Pons (tissue), 1 donor: ENCODE results near the gene LBHD1.
"Not testable (repeated sequence)": the region's sequence is repeated elsewhere in the genome, so short reads cannot be mapped to it uniquely, and the experiment has no call there.

Experiments
- DNase-seq: peaks from one replicate; pipeline ENCODE4 v3.0.0-alpha.2; 2016; ENCODE audit warnings: low spot score

The LBHD1 gene

DNA sequence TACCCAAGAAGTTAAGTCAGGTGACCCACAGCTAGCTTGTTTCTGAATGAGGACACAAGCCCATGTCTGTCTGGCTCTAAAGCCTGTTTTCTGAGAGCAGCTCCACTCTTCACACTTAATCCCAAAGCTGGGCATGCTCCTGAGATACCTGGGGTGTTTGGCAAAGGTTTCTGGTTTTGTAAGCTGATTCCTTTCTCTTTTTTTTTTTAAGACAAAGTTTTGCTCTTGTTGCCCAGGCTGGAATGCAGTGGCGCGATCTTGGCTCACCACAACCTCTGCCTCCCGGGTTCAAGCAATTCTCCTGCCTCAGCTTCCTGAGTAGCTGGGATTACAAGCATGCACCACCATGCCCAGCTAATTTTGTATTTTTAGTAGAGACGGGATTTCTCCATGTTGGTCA, 21.6 kb upstream of the LBHD1 start:
- DNase-seq, result not testable (repeated sequence)

DNA sequence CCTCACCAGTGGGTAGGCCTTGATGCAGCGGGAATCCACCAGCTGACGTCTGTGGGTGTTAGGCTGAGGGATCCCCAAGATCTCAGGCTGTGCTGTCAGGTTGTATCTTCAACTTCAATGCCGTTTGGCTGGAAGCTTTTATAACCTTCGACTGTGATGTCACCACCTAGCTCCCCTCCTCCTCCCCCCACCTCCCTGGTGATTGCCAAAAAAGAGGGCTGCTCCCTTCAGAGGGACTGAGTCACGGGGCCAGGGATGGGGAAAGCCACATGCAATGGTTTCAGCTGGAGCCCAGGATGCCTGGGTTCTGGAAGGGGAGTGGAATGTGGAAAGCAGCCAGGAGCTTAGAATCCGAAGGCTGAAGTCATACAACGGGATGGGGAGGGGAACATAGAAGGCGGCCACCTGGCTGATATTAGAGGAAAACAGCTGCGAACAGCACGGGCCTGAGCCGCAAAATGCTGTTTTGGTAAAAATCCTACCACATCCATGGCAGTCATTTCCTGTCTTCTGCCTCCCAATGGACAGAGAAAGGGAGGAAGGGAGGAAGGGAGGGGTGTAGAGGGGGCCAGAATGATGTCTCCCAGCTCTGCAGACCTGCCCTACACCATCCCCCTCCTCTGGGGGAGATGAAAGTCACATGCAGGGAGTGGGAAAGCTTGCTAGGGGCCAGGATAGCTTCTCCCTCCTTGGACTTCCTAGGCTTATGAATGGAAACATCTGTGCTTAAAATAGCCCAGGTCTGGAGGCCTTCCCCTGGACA, 17.5 kb upstream of the LBHD1 start, which contains the start of gene LRRN4CL:
TSS of gene LRRN4CL (minus strand) at position 110 of the 763 bp plus-strand sequence. CDS start 1,022 bp downstream, outside the sequence.
- DNase-seq, result no peak

DNA sequence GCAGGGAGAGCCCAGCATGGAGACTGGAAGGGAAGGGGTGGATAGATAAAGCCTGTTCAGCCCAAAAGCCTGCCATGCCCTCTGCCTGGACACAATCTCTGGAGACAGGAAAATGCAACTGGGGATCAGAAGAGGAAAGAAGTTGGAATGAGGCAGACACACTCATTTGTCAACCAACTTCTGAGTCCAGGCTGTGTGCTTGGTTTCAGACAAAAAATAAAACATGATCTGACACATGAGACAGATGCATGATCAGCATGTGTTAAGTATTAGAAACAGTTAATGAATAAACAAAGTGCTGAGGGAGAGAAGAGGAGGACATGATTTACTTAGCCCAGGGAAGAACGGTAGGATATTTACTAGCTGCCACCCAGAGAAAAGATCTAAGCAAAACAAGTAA, 16.4 kb upstream of the LBHD1 start:
- no peak for DNase-seq

DNA sequence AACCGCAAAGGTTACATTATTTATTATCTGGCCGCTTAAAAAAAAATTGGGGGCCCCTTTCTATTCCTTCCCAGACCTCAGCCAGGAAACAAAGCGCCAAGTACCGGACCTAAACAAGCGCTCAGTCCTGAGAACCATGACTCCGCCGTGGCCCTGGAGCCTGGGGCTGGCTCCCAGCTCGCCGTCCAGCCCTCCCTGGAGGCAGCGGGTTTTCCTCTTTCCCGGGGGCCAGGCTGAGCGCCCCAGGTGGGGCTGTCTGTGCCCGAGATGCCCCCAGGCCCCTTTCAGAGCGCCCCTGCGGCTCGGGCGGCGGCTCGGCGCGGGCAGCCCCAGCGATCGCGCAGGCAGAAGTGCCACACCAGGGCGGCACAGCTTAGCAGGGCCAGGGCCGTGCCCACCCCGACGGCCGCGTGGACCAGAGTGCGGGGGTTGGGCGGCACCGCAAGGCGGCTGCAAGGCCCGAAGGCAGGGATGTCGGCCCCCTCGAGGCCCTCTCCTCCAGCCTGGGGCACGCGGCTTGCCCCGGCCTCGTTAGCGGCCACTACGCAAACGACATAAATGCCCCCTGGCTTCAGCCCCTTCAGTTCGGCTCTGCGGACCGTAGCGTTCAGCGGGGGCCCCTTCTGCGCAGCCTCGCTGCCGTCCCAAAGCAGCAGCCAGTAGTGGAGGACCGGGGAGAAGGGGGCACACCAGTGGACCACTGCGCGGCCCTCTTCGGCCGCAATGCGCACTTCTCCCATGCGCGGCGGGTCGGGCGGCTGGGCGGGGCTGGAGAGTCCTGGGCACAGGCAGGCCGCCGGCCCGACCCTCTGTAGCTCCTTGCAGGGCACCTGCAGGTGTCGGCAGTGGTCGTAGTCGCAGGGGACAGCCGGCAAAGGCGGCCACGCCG, 15.7 kb upstream of the LBHD1 start:
- no peak for DNase-seq

DNA sequence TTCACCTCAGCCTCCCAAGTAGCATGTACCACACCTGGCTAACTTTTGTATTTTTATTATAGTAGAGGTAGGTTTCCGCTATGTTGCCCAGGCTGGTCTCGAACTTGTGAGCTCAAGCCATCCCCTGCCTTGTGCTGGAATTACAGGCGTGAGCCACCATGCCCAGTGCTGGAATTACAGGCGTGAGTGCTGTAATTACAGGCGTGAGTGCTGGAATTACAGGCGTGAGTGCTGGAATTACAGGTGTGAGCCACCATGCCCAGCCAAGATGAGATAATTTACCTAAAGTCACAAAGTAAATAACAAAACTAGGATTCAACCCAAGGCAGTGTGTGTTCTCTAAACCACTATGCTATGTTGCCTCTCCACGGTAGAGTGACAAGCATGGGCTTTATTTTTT, 10.5 kb upstream of the LBHD1 start:
- DNase-seq, result no peak

DNA sequence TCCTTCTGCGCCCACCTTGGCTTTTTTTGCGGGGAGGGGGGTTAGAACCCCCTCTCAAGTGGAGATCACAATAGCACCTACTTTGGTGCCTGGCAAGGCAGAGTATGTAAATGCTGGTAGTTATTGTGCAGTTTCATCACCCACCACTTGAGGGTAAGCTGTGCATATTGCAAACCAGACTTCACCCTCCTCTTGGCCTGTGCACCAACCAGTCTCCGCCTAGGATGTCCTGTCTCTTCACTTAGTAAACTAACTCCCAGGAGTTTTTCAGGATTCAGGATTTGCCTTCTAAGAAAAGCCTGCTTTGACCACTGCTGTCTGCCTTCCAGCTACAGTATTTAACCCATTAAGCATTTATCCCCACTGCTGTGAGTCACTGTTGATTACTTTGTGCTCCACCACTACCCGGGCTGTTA, 8.8 kb upstream of the LBHD1 start:
- peak; percentile 38 for DNase-seq

DNA sequence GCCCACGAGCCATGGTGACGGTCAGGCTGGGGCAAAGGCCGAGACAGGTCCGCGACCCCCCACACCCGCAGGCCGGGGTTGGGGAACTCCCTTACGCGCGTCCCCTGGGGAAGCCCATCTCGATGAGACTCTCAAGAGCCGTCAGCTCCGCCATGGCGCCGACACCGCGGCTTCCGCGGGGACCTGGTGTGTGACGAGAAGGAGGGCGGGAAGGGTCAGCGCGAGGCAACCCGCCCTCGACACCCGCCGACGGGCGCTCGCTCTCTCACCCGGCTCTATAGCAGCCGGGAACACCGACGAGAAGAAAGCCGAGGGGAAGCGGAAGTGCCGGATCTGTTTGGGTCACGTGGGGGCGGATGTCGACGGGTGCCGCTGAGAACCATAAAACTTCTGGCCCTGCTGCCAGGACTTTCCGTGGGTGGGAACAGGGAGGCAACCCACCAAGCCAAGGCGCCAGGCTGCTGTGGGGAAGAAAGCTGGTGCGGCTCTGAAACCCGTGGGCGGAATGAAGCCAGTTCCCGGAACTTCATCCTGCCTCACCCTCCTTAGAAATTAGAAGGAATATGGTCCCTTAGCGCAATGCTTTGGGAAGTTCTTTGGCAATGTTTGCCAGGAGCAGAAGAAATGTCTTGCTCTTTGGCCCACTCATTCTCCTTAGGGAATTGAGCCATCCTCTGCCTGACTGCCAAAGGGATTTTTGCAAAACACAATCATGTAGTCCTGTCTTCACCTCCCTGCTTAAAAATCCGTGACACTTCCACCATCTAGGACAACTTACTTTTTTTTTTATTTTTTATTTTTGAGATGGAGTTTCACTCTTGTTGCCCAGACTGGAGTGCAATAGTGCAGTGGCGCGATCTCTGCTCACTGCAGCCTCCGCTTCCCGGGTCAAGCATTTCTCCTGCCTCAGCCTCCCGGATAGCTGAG, 7.0 kb upstream of the LBHD1 start, which contains the start of gene UBXN1:
TSS of gene UBXN1 (minus strand) at position 304 of the 927 bp plus-strand sequence. CDS start at position 154, 150 bp downstream.
- DNase-seq, result peak; percentile 80

DNA sequence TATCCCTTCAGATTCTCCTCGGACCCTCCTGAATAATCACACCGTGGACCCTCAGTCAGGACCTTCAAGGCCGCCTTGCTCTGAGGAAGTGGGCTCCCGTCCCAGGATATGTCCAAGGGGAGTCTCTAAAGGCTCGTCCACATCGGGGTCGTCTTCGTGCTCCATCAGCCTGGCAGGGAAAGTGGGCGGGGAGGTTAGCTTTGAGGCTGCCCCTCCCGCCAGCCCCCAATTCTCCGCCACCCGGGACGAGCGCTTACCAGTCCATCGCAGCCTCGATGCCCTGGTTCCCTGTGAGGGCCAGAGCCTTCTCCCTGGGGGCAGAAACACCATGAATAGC, 6.3 kb upstream of the LBHD1 start:
- DNase-seq, result no peak

DNA sequence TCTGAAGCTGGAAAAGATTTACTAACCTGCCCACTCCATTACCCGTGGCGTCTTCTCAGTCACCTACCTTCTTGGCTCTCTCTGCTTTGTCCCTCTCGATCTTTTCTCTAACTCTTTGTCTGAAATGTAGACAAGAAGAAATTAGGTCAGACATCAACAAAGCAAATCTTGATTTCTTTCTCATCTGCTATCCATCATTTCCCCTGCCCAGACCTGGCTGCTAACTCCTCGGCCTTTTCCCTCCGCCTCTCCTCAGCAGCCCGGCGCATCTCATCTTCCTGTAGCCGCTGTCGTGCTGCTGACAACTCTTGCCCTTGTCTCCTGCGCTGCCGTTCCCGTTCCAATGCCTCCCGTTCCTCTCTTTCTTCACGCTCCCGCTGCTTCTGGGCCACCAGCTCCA, 5.6 kb upstream of the LBHD1 start:
- no peak for DNase-seq

DNA sequence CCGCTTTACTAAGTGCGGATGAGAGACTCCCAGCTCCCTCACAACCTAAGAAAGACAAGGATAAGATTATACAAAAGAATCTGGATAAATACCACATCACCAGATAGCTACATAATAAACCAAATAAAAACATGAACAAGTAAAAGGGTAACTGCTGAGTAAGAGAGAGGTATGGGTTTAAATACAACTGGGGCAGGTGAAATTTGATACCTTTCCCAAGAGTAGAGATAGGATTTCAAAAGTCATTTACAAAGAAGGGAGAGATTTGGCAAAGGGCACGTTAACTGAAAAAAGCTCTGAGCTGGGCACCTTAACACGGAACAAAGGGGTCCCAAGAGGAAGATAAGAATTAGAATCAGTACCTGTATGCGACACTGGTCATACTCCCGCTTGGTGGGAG, 5.1 kb upstream of the LBHD1 start:
- no peak for DNase-seq

DNA sequence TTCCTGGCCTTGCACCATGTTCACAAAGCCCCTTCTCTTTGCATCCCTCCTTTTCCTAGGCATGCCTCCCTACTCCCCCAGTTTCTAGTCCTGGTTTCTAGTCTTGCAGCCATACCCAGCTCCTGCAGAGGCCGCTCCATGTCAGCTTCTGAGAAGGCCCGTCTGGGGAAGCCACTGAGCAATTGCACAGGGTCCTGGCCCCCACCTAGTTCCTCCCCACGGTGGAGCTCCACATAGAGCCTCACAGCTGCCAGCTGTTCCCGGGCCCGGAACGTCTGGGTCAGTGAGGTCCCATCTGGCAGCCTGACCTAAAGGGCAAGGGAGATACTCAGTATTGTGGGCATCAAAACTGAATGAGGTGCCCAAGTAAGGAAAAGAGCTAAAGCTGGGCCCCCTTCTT, 4.6 kb upstream of the LBHD1 start:
- no peak for DNase-seq

DNA sequence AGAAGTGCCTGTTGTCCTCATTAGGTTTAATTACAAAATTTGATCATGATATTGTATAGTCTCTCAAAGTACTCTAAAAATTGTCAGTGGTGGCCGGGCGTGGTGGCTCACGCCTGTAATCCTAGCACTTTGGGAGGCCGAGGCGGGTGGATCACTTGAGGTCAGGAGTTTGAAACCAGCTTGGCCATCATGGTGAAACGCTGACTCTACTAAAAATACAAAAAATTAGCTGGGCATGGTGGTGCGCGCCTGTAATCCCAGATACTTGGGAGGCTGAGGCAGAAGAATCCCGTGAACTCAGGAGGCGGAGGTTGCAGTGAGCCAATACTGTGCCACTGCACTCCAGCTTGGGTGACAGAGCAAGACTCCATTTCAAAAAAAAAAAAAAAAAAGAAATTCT, 3.3 kb upstream of the LBHD1 start:
- DNase-seq, result not testable (repeated sequence)

DNA sequence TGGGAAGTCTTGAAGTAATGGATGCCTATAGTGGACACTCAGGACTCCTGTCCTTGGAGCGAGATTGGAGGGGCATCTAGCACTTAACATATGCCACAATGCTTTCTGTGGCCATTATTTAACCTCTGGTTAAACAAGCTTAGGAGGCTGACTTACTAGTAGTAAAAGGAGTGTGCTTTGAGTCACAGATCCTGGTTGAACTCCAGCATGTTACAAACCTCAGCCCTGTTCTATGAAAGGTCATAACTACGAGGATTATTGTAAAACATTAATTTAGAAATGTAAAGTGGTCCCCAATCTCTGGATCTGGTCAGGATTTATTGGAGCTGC, 1.1 kb upstream of the LBHD1 start:
- no peak for DNase-seq

DNA sequence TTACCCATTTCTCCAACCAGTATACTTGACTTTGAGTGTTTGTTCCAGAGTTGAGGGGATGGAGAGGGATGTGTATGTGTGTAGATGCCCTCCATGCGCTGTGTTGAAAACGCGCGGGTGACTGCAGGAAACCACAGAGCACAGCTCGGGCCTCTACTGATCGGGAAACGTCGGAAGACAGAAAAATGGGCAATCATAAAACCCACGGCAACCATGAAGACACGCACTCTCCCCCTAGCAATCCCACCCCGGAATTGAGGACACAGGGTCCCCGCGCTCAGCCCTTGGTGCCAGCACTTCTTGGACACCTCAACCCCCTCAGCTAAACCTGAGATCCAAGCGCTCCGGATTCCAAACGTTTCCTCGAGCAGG, 845 bp downstream of the LBHD1 start:
- DNase-seq, result no peak

DNA sequence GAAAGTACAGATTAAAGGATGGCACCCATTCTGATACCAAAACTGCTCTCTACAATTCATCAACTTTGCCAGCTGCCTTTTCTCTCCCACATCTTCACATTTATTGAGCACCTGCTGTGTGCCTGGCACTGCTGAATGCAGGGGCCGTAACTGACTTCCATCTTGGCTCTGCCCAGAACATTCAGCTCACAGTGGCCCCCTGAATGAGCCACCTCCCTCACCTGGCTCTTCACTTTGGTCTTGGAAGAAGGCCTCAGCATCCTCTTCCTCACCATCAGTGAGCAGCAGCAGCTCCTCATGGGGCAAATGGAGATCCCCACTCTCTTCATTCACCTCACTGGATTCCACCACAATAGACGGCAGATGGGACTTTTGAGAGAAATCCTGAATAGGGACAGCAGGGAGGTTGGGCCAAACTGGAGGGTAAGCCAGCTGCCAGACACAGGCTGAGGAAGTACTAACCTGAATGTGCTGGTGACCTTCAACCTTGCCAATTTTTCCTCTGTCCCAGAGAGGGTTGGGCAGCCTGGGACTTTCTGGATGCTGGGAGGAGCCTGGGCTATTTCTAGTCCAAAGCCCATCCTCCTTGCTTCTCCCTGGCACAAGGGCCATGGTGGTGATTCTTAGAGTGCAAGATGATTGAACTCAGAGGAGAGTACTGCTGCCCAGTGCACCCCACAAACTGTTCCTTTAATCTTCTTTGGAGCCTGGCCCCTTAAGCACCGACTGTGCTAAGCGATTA, 2.5 kb downstream of the LBHD1 start:
- DNase-seq, result no peak

DNA sequence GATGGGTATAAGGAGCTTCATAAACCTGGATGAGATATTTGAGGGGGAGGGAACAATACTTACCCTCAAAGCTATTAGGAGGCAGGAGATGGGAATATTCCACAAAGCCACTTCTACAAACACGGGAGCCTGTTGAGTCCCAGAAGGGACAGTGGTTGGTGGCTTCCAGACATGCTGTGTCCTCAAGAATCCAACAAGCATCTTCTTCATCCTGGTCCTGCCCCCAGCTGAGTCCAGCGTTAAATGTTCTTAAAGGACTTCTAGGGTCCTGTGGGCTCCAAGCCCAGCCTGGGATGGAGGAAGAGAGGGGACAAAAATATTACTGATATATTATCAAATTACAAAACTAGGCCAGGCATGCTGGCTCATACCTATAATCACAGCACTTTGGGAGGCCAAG, 4.6 kb downstream of the LBHD1 start:
- no peak for DNase-seq

DNA sequence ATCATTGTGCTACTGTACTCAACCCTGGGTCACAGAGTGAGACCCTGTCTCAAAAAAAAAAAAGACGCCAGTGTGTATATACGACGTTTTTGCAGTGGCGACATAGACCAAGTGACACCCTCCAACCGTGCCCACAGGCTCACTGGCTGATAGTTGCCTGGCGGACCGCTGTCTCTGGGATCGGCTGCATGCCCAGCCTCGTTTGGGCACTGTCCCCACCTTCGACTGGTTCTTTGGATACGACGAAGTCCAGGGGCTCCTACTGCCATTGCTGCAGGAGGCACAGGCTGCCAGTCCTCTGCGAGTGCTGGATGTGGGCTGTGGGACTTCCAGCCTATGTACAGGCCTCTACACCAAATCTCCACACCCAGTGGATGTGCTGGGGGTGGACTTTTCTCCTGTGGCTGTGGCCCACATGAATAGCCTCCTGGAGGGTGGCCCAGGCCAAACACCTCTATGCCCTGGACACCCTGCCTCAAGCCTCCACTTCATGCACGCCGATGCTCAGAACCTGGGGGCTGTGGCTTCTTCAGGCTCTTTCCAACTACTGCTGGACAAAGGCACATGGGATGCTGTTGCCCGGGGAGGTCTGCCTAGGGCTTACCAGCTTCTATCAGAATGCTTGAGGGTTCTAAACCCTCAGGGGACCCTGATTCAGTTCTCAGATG, 5.7 kb downstream of the LBHD1 start:
- no peak for DNase-seq

DNA sequence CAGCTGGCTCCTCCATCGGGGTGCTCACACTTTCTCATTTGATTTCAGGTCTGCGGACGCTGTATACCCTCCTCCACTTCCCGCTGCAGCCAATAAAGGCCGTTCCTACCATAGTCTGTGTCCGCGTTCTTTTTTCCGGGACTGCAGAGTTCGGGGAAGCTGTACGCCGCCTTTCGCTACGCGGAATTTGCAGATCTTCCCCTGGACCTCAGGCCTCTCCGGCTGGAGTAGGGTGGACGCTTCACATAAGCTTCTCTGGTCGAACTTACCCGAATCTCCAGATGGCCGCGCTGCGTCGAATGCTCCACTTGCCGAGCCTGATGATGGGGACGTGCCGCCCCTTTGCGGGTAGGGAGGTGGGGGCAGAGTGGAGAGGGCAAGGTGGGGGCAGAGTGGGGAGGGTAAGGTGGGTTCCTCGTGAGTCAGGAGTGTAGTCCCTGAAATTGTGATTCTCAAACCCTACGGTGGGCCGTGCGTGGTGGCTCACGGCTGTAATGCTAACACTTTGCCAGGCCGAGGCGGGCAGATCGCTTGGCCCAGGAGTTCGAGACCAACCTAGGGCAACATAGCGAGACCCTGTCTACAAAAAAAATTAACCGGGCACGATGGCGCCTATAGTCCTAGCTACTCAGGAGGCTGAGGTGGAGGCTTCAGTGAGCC, 6.3 kb downstream of the LBHD1 start:
- DNase-seq, result peak; percentile 25

DNA sequence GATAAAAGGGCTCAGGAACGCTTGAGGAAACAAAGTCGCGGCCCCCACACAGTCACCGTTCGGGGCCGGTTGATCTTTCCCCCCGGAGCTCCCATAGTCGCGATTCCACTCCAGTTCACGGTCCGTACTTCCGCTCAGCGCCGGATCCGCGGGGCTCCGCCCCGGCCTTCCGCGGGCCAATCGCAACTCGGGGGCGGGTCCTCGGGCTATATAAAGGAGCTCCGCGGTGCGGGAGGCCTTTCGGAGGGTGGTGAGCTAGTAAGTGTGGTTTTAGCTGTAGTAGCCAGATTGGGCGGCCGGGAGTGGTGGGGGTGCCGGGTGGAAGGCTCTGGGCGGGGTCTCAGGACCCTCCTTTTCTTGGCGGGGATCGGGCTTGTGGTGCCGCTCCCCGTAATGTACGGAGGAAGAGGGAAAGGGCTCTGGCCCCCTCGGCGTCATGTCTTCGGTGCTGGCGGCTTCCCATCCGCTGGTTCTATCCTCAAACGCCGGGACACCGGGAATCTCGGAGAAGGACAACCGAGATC, 6.9 kb downstream of the LBHD1 start, which contains the start of the genes C11orf98 and CSKMT:
TSS of gene C11orf98 (minus strand) at position 136 of the 524 bp plus-strand sequence. CDS start at position 95, 41 bp downstream.
TSS of gene CSKMT (plus strand) at position 238 of the 524 bp plus-strand sequence. CDS start 568 bp downstream, outside the sequence.
- peak; percentile 92 for DNase-seq
